Measurements from ENCODE around the gene LYL1.

DNA sequence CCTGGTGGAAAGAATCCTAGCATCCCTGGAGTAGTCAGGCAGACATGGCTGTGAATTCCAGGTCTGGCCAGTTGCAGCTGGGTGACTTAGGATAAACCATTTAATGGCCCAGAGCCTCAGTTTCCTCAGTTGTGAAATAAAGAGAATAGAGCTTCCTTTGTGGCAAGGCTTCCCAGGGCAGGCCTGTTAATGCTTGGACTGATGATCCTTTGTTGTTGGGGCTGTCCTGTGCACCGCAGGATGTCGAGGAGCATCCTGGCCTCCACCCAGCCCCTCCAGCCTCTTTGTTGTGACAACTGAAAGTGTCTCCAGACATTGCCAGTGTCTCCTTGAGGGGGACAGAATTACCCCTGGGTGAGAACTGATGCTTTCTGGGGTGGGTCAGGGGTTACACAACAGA, 16.3 kb downstream of the LYL1 start:
- TF ChIP-seq, protein P1, sequence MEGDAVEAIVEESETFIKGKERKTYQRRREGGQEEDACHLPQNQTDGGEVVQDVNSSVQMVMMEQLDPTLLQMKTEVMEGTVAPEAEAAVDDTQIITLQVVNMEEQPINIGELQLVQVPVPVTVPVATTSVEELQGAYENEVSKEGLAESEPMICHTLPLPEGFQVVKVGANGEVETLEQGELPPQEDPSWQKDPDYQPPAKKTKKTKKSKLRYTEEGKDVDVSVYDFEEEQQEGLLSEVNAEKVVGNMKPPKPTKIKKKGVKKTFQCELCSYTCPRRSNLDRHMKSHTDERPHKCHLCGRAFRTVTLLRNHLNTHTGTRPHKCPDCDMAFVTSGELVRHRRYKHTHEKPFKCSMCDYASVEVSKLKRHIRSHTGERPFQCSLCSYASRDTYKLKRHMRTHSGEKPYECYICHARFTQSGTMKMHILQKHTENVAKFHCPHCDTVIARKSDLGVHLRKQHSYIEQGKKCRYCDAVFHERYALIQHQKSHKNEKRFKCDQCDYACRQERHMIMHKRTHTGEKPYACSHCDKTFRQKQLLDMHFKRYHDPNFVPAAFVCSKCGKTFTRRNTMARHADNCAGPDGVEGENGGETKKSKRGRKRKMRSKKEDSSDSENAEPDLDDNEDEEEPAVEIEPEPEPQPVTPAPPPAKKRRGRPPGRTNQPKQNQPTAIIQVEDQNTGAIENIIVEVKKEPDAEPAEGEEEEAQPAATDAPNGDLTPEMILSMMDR (IDR thresholded peaks at IDR 0.05; ENCODE audit: insufficient read depth, low read length), result no peak
- no peak for TF ChIP-seq POLR2AphosphoS5 (IDR thresholded peaks at IDR 0.05; ENCODE audit: low read depth)
- TF ChIP-seq, protein P2, sequence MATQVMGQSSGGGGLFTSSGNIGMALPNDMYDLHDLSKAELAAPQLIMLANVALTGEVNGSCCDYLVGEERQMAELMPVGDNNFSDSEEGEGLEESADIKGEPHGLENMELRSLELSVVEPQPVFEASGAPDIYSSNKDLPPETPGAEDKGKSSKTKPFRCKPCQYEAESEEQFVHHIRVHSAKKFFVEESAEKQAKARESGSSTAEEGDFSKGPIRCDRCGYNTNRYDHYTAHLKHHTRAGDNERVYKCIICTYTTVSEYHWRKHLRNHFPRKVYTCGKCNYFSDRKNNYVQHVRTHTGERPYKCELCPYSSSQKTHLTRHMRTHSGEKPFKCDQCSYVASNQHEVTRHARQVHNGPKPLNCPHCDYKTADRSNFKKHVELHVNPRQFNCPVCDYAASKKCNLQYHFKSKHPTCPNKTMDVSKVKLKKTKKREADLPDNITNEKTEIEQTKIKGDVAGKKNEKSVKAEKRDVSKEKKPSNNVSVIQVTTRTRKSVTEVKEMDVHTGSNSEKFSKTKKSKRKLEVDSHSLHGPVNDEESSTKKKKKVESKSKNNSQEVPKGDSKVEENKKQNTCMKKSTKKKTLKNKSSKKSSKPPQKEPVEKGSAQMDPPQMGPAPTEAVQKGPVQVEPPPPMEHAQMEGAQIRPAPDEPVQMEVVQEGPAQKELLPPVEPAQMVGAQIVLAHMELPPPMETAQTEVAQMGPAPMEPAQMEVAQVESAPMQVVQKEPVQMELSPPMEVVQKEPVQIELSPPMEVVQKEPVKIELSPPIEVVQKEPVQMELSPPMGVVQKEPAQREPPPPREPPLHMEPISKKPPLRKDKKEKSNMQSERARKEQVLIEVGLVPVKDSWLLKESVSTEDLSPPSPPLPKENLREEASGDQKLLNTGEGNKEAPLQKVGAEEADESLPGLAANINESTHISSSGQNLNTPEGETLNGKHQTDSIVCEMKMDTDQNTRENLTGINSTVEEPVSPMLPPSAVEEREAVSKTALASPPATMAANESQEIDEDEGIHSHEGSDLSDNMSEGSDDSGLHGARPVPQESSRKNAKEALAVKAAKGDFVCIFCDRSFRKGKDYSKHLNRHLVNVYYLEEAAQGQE (IDR thresholded peaks at IDR 0.05; ENCODE audit: insufficient replicate concordance, low read depth), result no peak
- TF ChIP-seq GABPA (IDR thresholded peaks at IDR 0.05; ENCODE audit: low read depth), result no peak
- no peak for TF ChIP-seq SPI1 (IDR thresholded peaks at IDR 0.05; ENCODE audit: borderline replicate concordance, low read depth)

All from HL-60 (cell line).